Measurements from ENCODE around the gene MAD1L1.

DNA sequence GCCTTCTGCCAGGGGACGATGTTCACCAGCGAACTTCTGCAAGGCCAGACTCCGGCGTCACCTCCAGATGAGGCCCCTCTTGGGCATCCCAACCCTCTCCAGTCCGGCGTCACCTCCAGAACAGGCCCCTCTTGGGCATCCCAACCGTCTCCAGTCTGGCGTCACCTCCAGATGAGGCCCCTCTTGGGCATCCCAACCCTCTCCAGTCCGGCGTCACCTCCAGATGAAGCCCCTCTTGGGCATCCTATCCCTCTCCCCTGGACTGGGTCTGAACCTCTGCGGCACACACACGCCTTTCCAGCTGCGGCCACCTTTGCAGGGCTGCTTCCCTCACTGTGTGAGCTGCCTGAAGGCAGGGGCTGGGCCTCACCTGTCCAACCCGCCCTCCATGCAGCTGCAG lies 321.2 kb downstream of the MAD1L1 start:
- TF ChIP-seq EZH2 (IDR thresholded peaks at IDR 0.05) (no peak), POLR2AphosphoS5 (IDR thresholded peaks at IDR 0.05; ENCODE audit: low read depth, low read length) (no peak), EGR1 (IDR thresholded peaks at IDR 0.05; ENCODE audit: low read depth) (no peak), JUND (IDR thresholded peaks at IDR 0.05) (no peak), ZFX (IDR thresholded peaks at IDR 0.05) (no peak)
- TF ChIP-seq, protein P1, sequence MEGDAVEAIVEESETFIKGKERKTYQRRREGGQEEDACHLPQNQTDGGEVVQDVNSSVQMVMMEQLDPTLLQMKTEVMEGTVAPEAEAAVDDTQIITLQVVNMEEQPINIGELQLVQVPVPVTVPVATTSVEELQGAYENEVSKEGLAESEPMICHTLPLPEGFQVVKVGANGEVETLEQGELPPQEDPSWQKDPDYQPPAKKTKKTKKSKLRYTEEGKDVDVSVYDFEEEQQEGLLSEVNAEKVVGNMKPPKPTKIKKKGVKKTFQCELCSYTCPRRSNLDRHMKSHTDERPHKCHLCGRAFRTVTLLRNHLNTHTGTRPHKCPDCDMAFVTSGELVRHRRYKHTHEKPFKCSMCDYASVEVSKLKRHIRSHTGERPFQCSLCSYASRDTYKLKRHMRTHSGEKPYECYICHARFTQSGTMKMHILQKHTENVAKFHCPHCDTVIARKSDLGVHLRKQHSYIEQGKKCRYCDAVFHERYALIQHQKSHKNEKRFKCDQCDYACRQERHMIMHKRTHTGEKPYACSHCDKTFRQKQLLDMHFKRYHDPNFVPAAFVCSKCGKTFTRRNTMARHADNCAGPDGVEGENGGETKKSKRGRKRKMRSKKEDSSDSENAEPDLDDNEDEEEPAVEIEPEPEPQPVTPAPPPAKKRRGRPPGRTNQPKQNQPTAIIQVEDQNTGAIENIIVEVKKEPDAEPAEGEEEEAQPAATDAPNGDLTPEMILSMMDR (IDR thresholded peaks at IDR 0.05 in 2 of 3, conservative IDR thresholded peaks at IDR 0.05 in 1 of 3; ENCODE audit: borderline replicate concordance in 1 of 3, insufficient read depth in 1 of 3, low read depth in 2 of 3, low read length in 2 of 3) = no peak
